ENCODE data around the gene RAB8B. TPM values are rescaled to one million over a fixed set of nuclear protein-coding genes. Genes with fewer than 3 reads are reported as not detected.

RAB8B gene
- total RNA-seq, 4 donors from 2014 or later, result 11.0 to 12.9 (median 12.5) TPM

GRCh38 chr15:63226966-63227401 is 37.6 kb downstream of the RAB8B start:
- TF ChIP-seq POLR2AphosphoS5 (IDR thresholded peaks at IDR 0.05) (no peak), POLR2A (IDR thresholded peaks at IDR 0.05) (no peak), CTCF (IDR thresholded peaks at IDR 0.05) (no peak), EP300 (IDR thresholded peaks at IDR 0.05) (no peak)
- Histone ChIP-seq H3K36me3 (no peaks in the 10 kb centered on the region), H3K27me3 (no peaks in the 10 kb centered on the region), H3K27ac (no peak overlapping the region), H3K9me3 (no peaks in the 10 kb centered on the region), H3K4me1 (peaks cover 9% of the 10 kb centered on the region), H3K4me3 (no peak overlapping the region)
- DNase-seq (ENCODE audit: low spot score in 2 of 2), result no peak
- 74% methylated on average over 3 of the region's 3 CpGs for WGBS

- no peak overlapping the region for H3K27ac ChIP-seq
- no peaks in the 10 kb centered on the region for H3K9me3 ChIP-seq
- no peak overlapping the region for H3K4me3 ChIP-seq
- DNase-seq (ENCODE audit: low spot score in 2 of 2), result no peak
- peaks cover 11% of the 10 kb centered on the region for H3K4me1 ChIP-seq
- H3K27me3 ChIP-seq, result no peaks in the 10 kb centered on the region
- TF ChIP-seq POLR2AphosphoS5 (IDR thresholded peaks at IDR 0.05), result no peak
- no peak for TF ChIP-seq EP300 (IDR thresholded peaks at IDR 0.05)
- TF ChIP-seq POLR2A (IDR thresholded peaks at IDR 0.05), result no peak
- no peak for TF ChIP-seq CTCF (IDR thresholded peaks at IDR 0.05)
- WGBS, result 98% methylated on average over 2 of the region's 2 CpGs
- no peaks in the 10 kb centered on the region for H3K36me3 ChIP-seq
Observed at GRCh38 chr15:63227689-63228088, 38.3 kb downstream of the RAB8B start.

DNA sequence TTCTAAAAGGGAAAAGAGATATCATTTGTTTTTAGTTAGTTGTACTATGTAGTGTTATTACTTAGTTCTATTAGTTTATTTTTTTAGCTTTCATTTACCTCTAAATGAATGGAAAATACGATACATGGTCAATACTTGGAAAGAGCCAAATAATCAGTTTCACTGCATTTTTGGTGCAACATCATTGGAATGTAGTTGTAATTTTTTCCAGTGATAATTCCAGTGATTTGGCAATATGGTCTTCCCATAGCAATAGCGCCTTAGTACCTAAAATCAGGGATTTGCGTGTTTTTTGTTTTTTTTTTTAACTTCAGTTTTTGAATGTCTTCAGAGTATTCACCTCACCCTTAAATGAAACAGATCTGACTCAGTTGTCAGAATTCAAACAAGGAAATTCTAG is 41.8 kb downstream of the RAB8B start:
- peaks cover 40% of the 10 kb centered on the region for H3K4me1 ChIP-seq
- WGBS, result 98% methylated on average over 3 of the region's 3 CpGs
- TF ChIP-seq POLR2A (IDR thresholded peaks at IDR 0.05) (no peak), EP300 (IDR thresholded peaks at IDR 0.05) (no peak), POLR2AphosphoS5 (IDR thresholded peaks at IDR 0.05) (no peak), CTCF (IDR thresholded peaks at IDR 0.05) (no peak)

DNA sequence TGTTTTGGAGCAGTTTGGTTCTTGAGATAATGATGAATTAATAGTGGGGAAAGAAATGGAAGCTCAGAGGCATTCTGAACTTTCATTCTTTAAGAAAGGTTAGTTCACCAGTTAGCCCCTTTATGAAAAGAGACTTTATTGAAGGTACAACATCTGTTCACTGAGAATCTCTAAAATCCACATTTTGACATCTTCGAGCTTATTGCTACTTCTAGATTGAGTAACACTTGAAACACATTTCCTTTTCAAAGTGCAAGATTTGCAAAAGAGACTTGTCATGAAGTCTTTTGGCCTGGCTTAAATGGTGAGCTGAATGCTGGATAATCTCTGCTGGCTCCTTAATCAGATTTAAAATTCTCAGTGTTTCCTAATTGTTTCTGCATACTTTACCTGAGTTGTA is 42.3 kb downstream of the RAB8B start:
- Histone ChIP-seq H3K9me3 (no peaks in the 10 kb centered on the region), H3K4me1 (peaks cover 39% of the 10 kb centered on the region), H3K27ac (no peak overlapping the region), H3K27me3 (no peaks in the 10 kb centered on the region), H3K36me3 (no peaks in the 10 kb centered on the region), H3K4me3 (no peak overlapping the region)
- 72% methylated on average over 1 of the region's 1 CpG for WGBS
- TF ChIP-seq POLR2A (IDR thresholded peaks at IDR 0.05), result no peak
- TF ChIP-seq POLR2AphosphoS5 (IDR thresholded peaks at IDR 0.05), result no peak
- no peak for TF ChIP-seq CTCF (IDR thresholded peaks at IDR 0.05)
- no peak for TF ChIP-seq EP300 (IDR thresholded peaks at IDR 0.05)
- DNase-seq (ENCODE audit: low spot score in 2 of 2), result no peak

More for the DNA sequence above, 41.8 kb downstream of the RAB8B start:
- Histone ChIP-seq H3K9me3 (no peaks in the 10 kb centered on the region), H3K27me3 (no peaks in the 10 kb centered on the region), H3K4me3 (no peak overlapping the region), H3K27ac (no peak overlapping the region), H3K36me3 (no peaks in the 10 kb centered on the region)
- DNase-seq (ENCODE audit: low spot score in 2 of 2), result no peak

DNA sequence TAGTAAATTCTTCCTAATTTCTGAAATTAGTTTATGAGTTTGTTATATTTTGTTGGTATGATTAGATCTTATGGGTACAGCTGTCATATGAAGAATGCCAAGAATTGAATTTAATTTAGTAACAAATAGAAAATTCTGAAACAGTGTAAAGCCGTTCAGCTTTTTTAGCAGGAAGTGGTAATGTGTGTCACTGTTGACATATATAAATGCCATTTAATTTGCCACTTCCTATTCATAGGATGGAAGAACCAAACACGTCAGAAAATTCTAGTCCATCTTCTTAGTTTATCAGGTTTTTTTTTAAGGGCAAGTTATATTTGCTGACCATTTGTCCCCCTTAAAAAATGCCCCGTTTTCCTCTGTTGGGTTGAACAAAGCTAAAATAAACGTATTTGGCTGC is 43.0 kb downstream of the RAB8B start:
- H3K27me3 ChIP-seq, result no peaks in the 10 kb centered on the region
- H3K4me3 ChIP-seq, result no peak overlapping the region
- WGBS, result 71% methylated on average over 4 of the region's 4 CpGs
- no peaks in the 10 kb centered on the region for H3K9me3 ChIP-seq
- H3K36me3 ChIP-seq, result no peaks in the 10 kb centered on the region
- no peak for DNase-seq (ENCODE audit: low spot score in 2 of 2)
- TF ChIP-seq CTCF (IDR thresholded peaks at IDR 0.05) (no peak), POLR2A (IDR thresholded peaks at IDR 0.05) (no peak), POLR2AphosphoS5 (IDR thresholded peaks at IDR 0.05) (no peak), EP300 (IDR thresholded peaks at IDR 0.05) (no peak)
- no peak overlapping the region for H3K27ac ChIP-seq
- peaks cover 42% of the 10 kb centered on the region for H3K4me1 ChIP-seq

Measured in suprapubic skin (tissue), 4 donors.